GM12878 (cell line): ENCODE results near the gene RASL12. TPM values are rescaled to one million over a fixed set of nuclear protein-coding genes. Genes with fewer than 3 reads are reported as not detected.
"Not testable (repeated sequence)": the region's sequence is repeated elsewhere in the genome, so short reads cannot be mapped to it uniquely, and the experiment has no call there.

Source experiments
- ATAC-seq: fragments of 200-7000 bp; cut with Tn5 transposase; 3 replicates; pipeline ENCODE4 v1.9.1; 2020; ENCODE audit warnings: mild to moderate bottlenecking, moderate library complexity
- BruUV-seq: library from RNA; stranded (reverse); fragments of 400-500 nt; replicated peaks from 2 replicates; lab custom pipeline; 2021; lab: Mats Ljungman, UMichigan
- CTCF ChIA-PET: fragments of 300-600 bp; sonication (Branson Sonifier 250); formaldehyde crosslinking; extraction: SDS; loops from one replicate; lab custom pipeline; 2021; ENCODE audit warnings: inconsistent platforms; lab: Yijun Ruan, JAX
- POLR2A ChIA-PET: fragments of 350-600 bp; formaldehyde crosslinking; extraction: SDS; loops from one replicate; lab custom pipeline; 2021; ENCODE audit warnings: inconsistent platforms; lab: Charles Lee
- RAD21 ChIA-PET: fragments of 300-600 bp; sonication (Branson Sonifier 250); formaldehyde crosslinking; loops from one replicate; lab custom pipeline; 2023; ENCODE audit warnings: antibody characterized with exemption; ENCODE audit not compliant: unreplicated experiment; lab: Charles Lee
- SMC1A ChIA-PET: fragments of 300-600 bp; sonication (Branson Sonifier 250); formaldehyde crosslinking; loops from one replicate; lab custom pipeline; 2023; ENCODE audit not compliant: unreplicated experiment, uncharacterized antibody; lab: Charles Lee
- DNase-seq: peaks from one replicate; pipeline ENCODE4 v3.0.0-alpha.2; 2011; ENCODE audit warnings: low read depth, low spot score
- FAIRE-seq: peaks from 3 replicates; lab custom pipeline; 2011; peaks lifted over from hg19 to GRCh38; lab: Jason Lieb, UNC
- H2AFZ ChIP-seq: 2 replicates; pipeline ENCODE4 v1.6.0; 2011; ENCODE audit warnings: low read depth, low read length, control low read depth; ENCODE audit not compliant: control insufficient read depth
- H3K27ac ChIP-seq: 2 replicates; pipeline ENCODE4 v1.5.1; 2011; ENCODE audit warnings: control low read depth; ENCODE audit not compliant: control insufficient read depth, insufficient read depth
- H3K27me3 ChIP-seq, 2 experiments: replicated peaks in 1 of 2; 2 replicates each; pipeline versions ENCODE4 v1.6.0 to v1.6.1; 2011; ENCODE audit warnings: low read length in 1 of 2; ENCODE audit not compliant: control insufficient read depth in 2 of 2, insufficient read depth in 2 of 2
- H3K36me3 ChIP-seq, 2 experiments: 2 replicates each; pipeline ENCODE4 v1.5.1; 2011; ENCODE audit warnings: low read length in 1 of 2; ENCODE audit not compliant: control insufficient read depth in 2 of 2, insufficient read depth in 2 of 2
- H3K4me1 ChIP-seq: 2 replicates; pipeline ENCODE4 v1.6.1; 2011; ENCODE audit warnings: mild to moderate bottlenecking, low read length, moderate library complexity, mixed read lengths; ENCODE audit not compliant: control insufficient read depth, insufficient read depth
- H3K4me2 ChIP-seq: 2 replicates; pipeline ENCODE4 v1.6.0; 2011; ENCODE audit warnings: control low read depth; ENCODE audit not compliant: control insufficient read depth, insufficient read depth
- H3K4me3 ChIP-seq: fragments of 200-600 bp; sonication (generic); 2 replicates; pipeline ENCODE4 v1.5.1; 2016
- H3K79me2 ChIP-seq: 2 replicates; pipeline ENCODE4 v1.6.0; 2011; ENCODE audit warnings: low read length; ENCODE audit not compliant: control insufficient read depth, insufficient read depth
- H3K9ac ChIP-seq: 2 replicates; pipeline ENCODE4 v1.8.0; 2011; ENCODE audit warnings: low read length, control low read depth, mixed read lengths; ENCODE audit not compliant: control insufficient read depth, insufficient read depth
- H3K9me3 ChIP-seq: replicated peaks from 3 replicates; pipeline ENCODE4 v1.5.1; 2011; ENCODE audit warnings: mild to moderate bottlenecking, low read length; ENCODE audit not compliant: control insufficient read depth, insufficient read depth
- H4K20me1 ChIP-seq: 2 replicates; pipeline ENCODE4 v1.6.0; 2011; ENCODE audit not compliant: control insufficient read depth, insufficient read depth
- ATF7 ChIP-seq: fragments of 450-650 bp; IDR thresholded peaks from 2 replicates; pipeline ENCODE4 v1.6.1; 2016; ENCODE audit warnings: low read depth, mild to moderate bottlenecking
- BHLHE40 ChIP-seq, 2 experiments: fragments of 450-650 bp in 1 of 2; IDR thresholded peaks; 2 replicates each; pipeline ENCODE4 v1.6.1; 2011 to 2017; ENCODE audit warnings: low read depth in 2 of 2, borderline replicate concordance in 1 of 2, improper control_type of control experiment in 1 of 2, low read length in 1 of 2, mild to moderate bottlenecking in 1 of 2
- IKZF2 ChIP-seq, 2 experiments: fragments of 450-650 bp; IDR thresholded peaks; 2 replicates each; pipeline ENCODE4 v1.6.1; 2017; ENCODE audit warnings: mild to moderate bottlenecking in 2 of 2, moderate library complexity in 2 of 2
- NR2F1 ChIP-seq: fragments of 450-650 bp; conservative IDR thresholded peaks from 2 replicates; pipeline ENCODE4 v1.6.1; 2017; ENCODE audit warnings: mild to moderate bottlenecking
- RAD51 ChIP-seq: fragments of 450-650 bp; IDR thresholded peaks from 2 replicates; pipeline ENCODE4 v1.6.1; 2016; ENCODE audit warnings: moderate library complexity, mild to moderate bottlenecking, inconsistent platforms
- WGBS: methylation state at CpG from one replicate; pipeline ENCODE4 v1.1.6; 2016; ENCODE audit warnings: low lambda C conversion rate; ENCODE audit not compliant: insufficient replicate concordance, insufficient coverage; ENCODE audit errors: missing lambda C conversion rate; 5-methylcytosine and 5-hydroxymethylcytosine counted together
- in situ Hi-C: fragments of 300-500 bp; cut with MboI; formaldehyde crosslinking; loops from 9 replicates; pipeline ENCODE4 v1.14.3; 2018; ENCODE audit warnings: mixed read lengths
- intact Hi-C: fragments of 100-400 bp; cut with micrococcal nuclease; formaldehyde crosslinking; loops from one replicate; pipeline ENCODE4 v1.14.2; 2022; ENCODE audit not compliant: unreplicated experiment
- polyA plus RNA-seq, 11 experiments: library from polyadenylated mRNA; depleted of rRNA in 4 of 11; unstranded in 6 of 11; stranded (reverse) in 5 of 11; fragments of >200 nt; fragmentation: Nextera tagmentation in 4 of 11; fragmentation: Illumina TruSeq in 1 of 11; extraction: Ambion mirVana in 4 of 11; extraction: Trizol in 1 of 11; gene quantifications; 1 replicate in 1 of 11; 2 replicates in 10 of 11; pipeline versions ENCODE4 v1.2.1 to v1.2.3, GENCODE V29; 2011 to 2016; ENCODE audit warnings: inconsistent platforms in 2 of 11, missing spikeins in 2 of 11, low read depth in 1 of 11
- total RNA-seq, 4 experiments: library from RNA; depleted of rRNA in 3 of 4; stranded (reverse); fragments of >200 nt in 3 of 4; fragmentation: Illumina TruSeq in 1 of 4; extraction: Trizol in 1 of 4; gene quantifications; 2 replicates each; pipeline versions ENCODE4 v1.2.1 to v1.2.3, GENCODE V29; 2013 to 2021
- TF ChIP-seq, protein P1 (sequence below): fragments of 450-650 bp; IDR thresholded peaks from 2 replicates; pipeline ENCODE4 v1.6.1; 2018; ENCODE audit warnings: borderline replicate concordance, mild to moderate bottlenecking; ENCODE audit not compliant: partially characterized antibody
- TF ChIP-seq, protein P2 (sequence below): fragments of 450-650 bp; IDR thresholded peaks from 2 replicates; pipeline ENCODE4 v1.6.1; 2017; ENCODE audit warnings: low read depth, mild to moderate bottlenecking, moderate library complexity

Gene RASL12
- total and polyA plus RNA-seq, 10 of the 15 experiments (the other 5 are each of a cell fraction or from before 2014, with no cell fraction given): 0.06 to 0.10 TPM; not detected in 8

- TF ChIP-seq, protein P1, sequence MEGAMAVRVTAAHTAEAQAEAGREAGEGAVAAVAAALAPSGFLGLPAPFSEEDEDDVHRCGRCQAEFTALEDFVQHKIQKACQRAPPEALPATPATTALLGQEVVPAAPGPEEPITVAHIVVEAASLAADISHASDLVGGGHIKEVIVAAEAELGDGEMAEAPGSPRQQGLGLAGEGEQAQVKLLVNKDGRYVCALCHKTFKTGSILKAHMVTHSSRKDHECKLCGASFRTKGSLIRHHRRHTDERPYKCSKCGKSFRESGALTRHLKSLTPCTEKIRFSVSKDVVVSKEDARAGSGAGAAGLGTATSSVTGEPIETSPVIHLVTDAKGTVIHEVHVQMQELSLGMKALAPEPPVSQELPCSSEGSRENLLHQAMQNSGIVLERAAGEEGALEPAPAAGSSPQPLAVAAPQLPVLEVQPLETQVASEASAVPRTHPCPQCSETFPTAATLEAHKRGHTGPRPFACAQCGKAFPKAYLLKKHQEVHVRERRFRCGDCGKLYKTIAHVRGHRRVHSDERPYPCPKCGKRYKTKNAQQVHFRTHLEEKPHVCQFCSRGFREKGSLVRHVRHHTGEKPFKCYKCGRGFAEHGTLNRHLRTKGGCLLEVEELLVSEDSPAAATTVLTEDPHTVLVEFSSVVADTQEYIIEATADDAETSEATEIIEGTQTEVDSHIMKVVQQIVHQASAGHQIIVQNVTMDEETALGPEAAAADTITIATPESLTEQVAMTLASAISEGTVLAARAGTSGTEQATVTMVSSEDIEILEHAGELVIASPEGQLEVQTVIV: no peak
- TF ChIP-seq, all 136 proteins: peak for 0
Observed at GRCh38 chr15:65044724-65045481, 22.9 kb downstream of the RASL12 start, which contains the start of gene SLC51B (continued).

DNA sequence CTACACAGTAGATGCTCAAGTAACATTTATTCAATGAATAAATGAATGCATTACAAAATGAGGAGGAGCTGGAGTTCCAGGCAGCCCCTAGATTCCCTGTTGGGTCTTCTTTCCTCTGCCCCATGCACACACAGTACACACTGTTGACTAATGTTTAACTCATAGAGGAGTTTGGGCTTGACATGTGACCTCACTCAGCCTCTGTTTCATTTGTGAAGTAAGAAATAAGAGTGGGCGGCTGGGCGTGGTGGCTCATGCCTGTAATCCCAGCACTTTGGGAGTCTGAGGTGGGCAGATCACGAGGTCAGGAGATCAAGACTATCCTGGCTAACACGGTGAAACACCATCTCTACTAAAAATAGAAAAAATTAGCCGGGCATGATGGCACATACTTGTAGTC is 23.6 kb downstream of the RASL12 start:
- ATAC-seq: peak; percentile 93
- H3K27me3 ChIP-seq, H3K9ac ChIP-seq, H4K20me1 ChIP-seq, H3K27ac ChIP-seq, BruUV-seq, H3K4me3 ChIP-seq, H3K9me3 ChIP-seq, H3K79me2 ChIP-seq, DNase-seq, H3K4me1 ChIP-seq: not testable (repeated sequence)
- ChIA-PET CTCF (interaction anchor here (0.6 to 3.5 kb wide), 3 partner anchors 10 to 215 kb away, joined by 3 to 22 read pairs (median 3); no protein-coding TSS in a partner anchor), RAD21 (interaction anchor here (0.7 to 3.3 kb wide), 3 partner anchors 10 to 89 kb away, joined by 4 to 20 read pairs (median 4); no protein-coding TSS in a partner anchor)
- TF ChIP-seq IKZF2 (IDR thresholded peaks at IDR 0.05) (peak in 1 of 2 experiments; percentile 30; a peak in 2 of 4 replicates), BHLHE40 (IDR thresholded peaks at IDR 0.05; ENCODE audit: borderline replicate concordance in 1 of 2, low read depth in 2 of 2, low read length in 1 of 2) (peak in 1 of 2 experiments; percentile 42; a peak in 1 of 4 replicates), NR2F1 (0 out of 2 replicates have a peak, but pooled peaks have one; percentile 29), RAD51 (peak; percentile 85), ATF7 (0 out of 2 replicates have a peak, but pooled peaks have one; percentile 24)
- TF ChIP-seq, protein P2, sequence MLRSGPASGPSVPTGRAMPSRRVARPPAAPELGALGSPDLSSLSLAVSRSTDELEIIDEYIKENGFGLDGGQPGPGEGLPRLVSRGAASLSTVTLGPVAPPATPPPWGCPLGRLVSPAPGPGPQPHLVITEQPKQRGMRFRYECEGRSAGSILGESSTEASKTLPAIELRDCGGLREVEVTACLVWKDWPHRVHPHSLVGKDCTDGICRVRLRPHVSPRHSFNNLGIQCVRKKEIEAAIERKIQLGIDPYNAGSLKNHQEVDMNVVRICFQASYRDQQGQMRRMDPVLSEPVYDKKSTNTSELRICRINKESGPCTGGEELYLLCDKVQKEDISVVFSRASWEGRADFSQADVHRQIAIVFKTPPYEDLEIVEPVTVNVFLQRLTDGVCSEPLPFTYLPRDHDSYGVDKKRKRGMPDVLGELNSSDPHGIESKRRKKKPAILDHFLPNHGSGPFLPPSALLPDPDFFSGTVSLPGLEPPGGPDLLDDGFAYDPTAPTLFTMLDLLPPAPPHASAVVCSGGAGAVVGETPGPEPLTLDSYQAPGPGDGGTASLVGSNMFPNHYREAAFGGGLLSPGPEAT: peak; percentile 31; the same call in 1 of the 2 replicates
- TF ChIP-seq, all 136 proteins: peak for 6; not testable (repeated sequence) for 130
- H3K4me2 ChIP-seq, H3K36me3 ChIP-seq, intact Hi-C loops, FAIRE-seq, in situ Hi-C loops, H2AFZ ChIP-seq: not testable (repeated sequence)
- SMC1A ChIA-PET: interaction anchor here (0.6 to 4.9 kb wide), 2 partner anchors 10 to 13 kb away, joined by 3 to 28 read pairs; no protein-coding TSS in a partner anchor
- POLR2A ChIA-PET: interaction anchor here (0.7 to 2.5 kb wide), 2 partner anchors 12 to 256 kb away, joined by 3 to 6 read pairs; no protein-coding TSS in a partner anchor
- 17% methylated on average over 5 of the region's 5 CpGs for WGBS
